Left lung (tissue), 10 donors: ENCODE data around the gene PAXX. TPM values are rescaled to one million over a fixed set of nuclear protein-coding genes. Genes with fewer than 3 reads are reported as not detected.

Source experiments
- ATAC-seq: fragments of 200-7000 bp; cut with Tn5 transposase; one replicate; pipeline ENCODE4 v1.9.1; 2020; ENCODE audit warnings: moderate library complexity
- DNase-seq, 4 donors: peaks; one replicate each; pipeline ENCODE4 v3.0.0-alpha.2; 2013 to 2020
- H3K27ac ChIP-seq, 2 donors: fragments of 200-600 bp; sonication (generic) in 1 of 2; one replicate each; pipeline versions ENCODE4 v1.5.0 to v1.8.0; 2020 to 2021
- H3K27me3 ChIP-seq, 2 donors: fragments of 200-600 bp; sonication (generic) in 1 of 2; one replicate each; pipeline versions ENCODE4 v1.5.0 to v1.8.0; 2020 to 2021
- H3K36me3 ChIP-seq, 2 donors: fragments of 200-600 bp; sonication (generic) in 1 of 2; one replicate each; pipeline versions ENCODE4 v1.5.0 to v1.8.0; 2020 to 2021
- H3K4me1 ChIP-seq, 2 donors: fragments of 200-600 bp; one replicate each; pipeline ENCODE4 v1.8.0; 2021
- H3K4me3 ChIP-seq, 2 donors: fragments of 200-600 bp; sonication (generic) in 1 of 2; one replicate each; pipeline versions ENCODE4 v1.5.0 to v1.8.0; 2020 to 2021; ENCODE audit warnings: mild to moderate bottlenecking in 1 of 2
- H3K9me3 ChIP-seq, 2 donors: fragments of 200-600 bp; sonication (generic) in 1 of 2; one replicate each; pipeline versions ENCODE4 v1.5.0 to v1.8.0; 2020 to 2021
- intact Hi-C, 2 donors: fragments of 100-400 bp; cut with DNase I; formaldehyde crosslinking; loops; one replicate each; pipeline versions ENCODE4 v1.11.2 to v1.14.2; 2022
- polyA plus RNA-seq, 6 donors: library from polyadenylated mRNA; unstranded; fragments of 120-200 nt; gene quantifications; one replicate each; pipeline ENCODE4 v1.2.1, GENCODE V29; 2013; ENCODE audit not compliant: insufficient read length in 6 of 6
- total RNA-seq, 2 donors: library from RNA; stranded (reverse); fragmentation: NEBNext Ultra II Directional; extraction: Animal tissue kit (Norgen Biotek cat#: 25700); gene quantifications; one replicate each; pipeline ENCODE4 v1.2.1, GENCODE V29; 2021
- TF ChIP-seq, protein P1 (sequence below), 2 donors: fragments of 200-600 bp; sonication (generic) in 1 of 2; IDR thresholded peaks; one replicate each; pipeline versions ENCODE4 v1.5.0 to v1.8.0; 2021; ENCODE audit warnings: antibody characterized with exemption in 2 of 2
- donor health status: DM: no; HTN: yes; CAD: no.
- donor health status: DM: no; HTN: no; CAD: no.

The PAXX gene
- total and polyA plus RNA-seq, 8 donors, result 28.1 to 56.6 (median 34.2) TPM

DNA sequence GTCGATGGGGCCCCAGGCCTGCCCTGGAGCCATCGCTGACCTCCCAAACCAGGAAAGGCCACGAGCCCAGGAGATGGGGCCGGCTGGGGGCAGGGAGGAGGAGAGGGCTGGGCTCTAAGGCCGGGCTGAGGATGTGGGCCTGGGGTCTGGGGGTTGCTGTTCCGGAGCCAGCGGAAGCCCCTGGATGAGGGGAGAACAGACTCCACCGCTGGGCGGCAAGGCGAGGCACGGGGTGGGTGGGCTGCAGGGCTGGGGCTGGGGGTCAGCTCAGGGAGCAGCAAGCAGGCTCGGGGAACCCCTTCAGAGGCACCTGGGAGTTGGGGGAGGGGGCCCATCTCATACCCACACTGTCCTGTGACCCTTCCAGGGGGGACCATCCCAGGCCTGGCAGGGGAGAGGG lies 28.5 kb upstream of the PAXX start:
- Histone ChIP-seq H3K27ac (no peak overlapping the region), H3K4me1 (peaks cover 0 to 20% of the 10 kb centered on the region in 2 donors), H3K9me3 (no peaks in the 10 kb centered on the region), H3K36me3 (no peaks in the 10 kb centered on the region), H3K27me3 (peaks cover 0 to 8% of the 10 kb centered on the region in 2 donors), H3K4me3 (no peak overlapping the region)
- intact Hi-C loops, result no loop called here
- no peak for DNase-seq
- TF ChIP-seq, protein P1, sequence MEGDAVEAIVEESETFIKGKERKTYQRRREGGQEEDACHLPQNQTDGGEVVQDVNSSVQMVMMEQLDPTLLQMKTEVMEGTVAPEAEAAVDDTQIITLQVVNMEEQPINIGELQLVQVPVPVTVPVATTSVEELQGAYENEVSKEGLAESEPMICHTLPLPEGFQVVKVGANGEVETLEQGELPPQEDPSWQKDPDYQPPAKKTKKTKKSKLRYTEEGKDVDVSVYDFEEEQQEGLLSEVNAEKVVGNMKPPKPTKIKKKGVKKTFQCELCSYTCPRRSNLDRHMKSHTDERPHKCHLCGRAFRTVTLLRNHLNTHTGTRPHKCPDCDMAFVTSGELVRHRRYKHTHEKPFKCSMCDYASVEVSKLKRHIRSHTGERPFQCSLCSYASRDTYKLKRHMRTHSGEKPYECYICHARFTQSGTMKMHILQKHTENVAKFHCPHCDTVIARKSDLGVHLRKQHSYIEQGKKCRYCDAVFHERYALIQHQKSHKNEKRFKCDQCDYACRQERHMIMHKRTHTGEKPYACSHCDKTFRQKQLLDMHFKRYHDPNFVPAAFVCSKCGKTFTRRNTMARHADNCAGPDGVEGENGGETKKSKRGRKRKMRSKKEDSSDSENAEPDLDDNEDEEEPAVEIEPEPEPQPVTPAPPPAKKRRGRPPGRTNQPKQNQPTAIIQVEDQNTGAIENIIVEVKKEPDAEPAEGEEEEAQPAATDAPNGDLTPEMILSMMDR (IDR thresholded peaks at IDR 0.05), result no peak
- no peak for ATAC-seq

GRCh38 chr9:136964171-136964689 lies 28.0 kb upstream of the PAXX start:
- H3K9me3 ChIP-seq, result no peaks in the 10 kb centered on the region
- TF ChIP-seq, protein P1 (IDR thresholded peaks at IDR 0.05), result no peak
- ATAC-seq (no peak), DNase-seq (no peak)
- H3K27me3 ChIP-seq, result peaks cover 0 to 8% of the 10 kb centered on the region in 2 donors
- H3K4me3 ChIP-seq, result no peak overlapping the region
- H3K36me3 ChIP-seq, result no peaks in the 10 kb centered on the region
- intact Hi-C loops, result no loop called here
- H3K4me1 ChIP-seq, result peaks cover 0 to 20% of the 10 kb centered on the region in 2 donors
- no peak overlapping the region for H3K27ac ChIP-seq

- ATAC-seq (no peak), DNase-seq (no peak)
- TF ChIP-seq, protein P1 (IDR thresholded peaks at IDR 0.05), result no peak
- H3K27me3 ChIP-seq, result peaks cover 0 to 8% of the 10 kb centered on the region in 2 donors
- no peak overlapping the region for H3K4me3 ChIP-seq
- peaks cover 0 to 13% of the 10 kb centered on the region in 2 donors for H3K4me1 ChIP-seq
- no peaks in the 10 kb centered on the region for H3K36me3 ChIP-seq
- no peaks in the 10 kb centered on the region for H3K9me3 ChIP-seq
- intact Hi-C loops, result no loop called here
- no peak overlapping the region for H3K27ac ChIP-seq
Observed at GRCh38 chr9:136964833-136965422, 27.3 kb upstream of the PAXX start.

DNA sequence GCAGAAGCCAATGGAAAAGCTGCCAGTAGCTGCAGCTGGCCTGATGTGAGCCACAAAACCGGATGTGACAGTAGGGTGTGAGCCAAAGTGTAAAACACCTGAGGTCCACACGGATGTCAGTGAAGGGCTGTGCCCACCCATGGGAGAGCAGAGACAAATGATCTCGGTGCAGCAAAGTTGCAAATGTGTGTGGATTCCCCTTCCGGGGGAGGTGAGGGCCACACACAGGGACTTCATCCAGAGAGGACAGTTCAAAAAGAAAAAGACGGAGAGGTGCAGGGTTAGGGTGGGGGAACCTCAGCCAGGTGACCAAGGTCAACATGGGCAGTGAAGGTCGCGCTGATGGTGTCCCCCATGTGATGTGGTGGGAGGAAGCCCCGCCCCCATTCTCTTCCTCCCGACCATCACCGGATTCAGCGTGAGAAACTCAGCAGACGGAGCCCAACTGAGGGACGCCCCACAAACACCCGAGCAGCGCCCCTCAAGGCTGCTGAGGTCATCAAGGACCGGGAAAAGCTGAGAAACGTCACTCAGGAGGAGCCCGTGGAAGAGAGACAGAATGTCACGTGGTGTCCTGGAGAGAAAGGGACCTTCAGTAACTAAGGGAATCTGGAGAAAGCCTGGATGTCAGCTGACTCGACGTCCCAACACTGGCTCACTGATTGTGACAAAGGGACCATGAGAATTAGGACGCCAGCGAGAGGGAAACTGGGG lies 26.3 kb upstream of the PAXX start:
- ATAC-seq, result no peak
- Histone ChIP-seq H3K4me3 (no peak overlapping the region), H3K27ac (no peak overlapping the region), H3K9me3 (no peaks in the 10 kb centered on the region), H3K36me3 (no peaks in the 10 kb centered on the region), H3K27me3 (peaks cover 0 to 8% of the 10 kb centered on the region in 2 donors), H3K4me1 (peaks cover 0 to 12% of the 10 kb centered on the region in 2 donors)
- intact Hi-C loops, result no loop called here
- no peak for DNase-seq
- TF ChIP-seq, protein P1 (IDR thresholded peaks at IDR 0.05), result no peak
